HepG2 (cell line): ENCODE measurements around the gene CFAP300. TPM values are rescaled to one million over a fixed set of nuclear protein-coding genes. Genes with fewer than 3 reads are reported as not detected.
A peak's percentile ranks its signal among the peaks of the same experiment; 100 is the strongest.

Source experiments
- ADNP ChIP-seq: sonication (generic); formaldehyde crosslinking; IDR thresholded peaks from 2 replicates; pipeline ENCODE4 v1.4.0; 2020; ENCODE audit warnings: missing genetic modification reagents
- CBX2 ChIP-seq, 2 experiments: fragments of 200-600 bp in 1 of 2; sonication (generic); formaldehyde crosslinking in 1 of 2; IDR thresholded peaks; 2 replicates each; pipeline versions ENCODE4 v1.7.0 to v1.8.1; 2018 to 2022; ENCODE audit warnings: low read depth in 2 of 2, low read length in 1 of 2, mild to moderate bottlenecking in 1 of 2, missing genetic modification reagents in 1 of 2
- CHCHD3 ChIP-seq: sonication (generic); formaldehyde crosslinking; IDR thresholded peaks from 2 replicates; pipeline ENCODE4 v1.8.0; 2022; ENCODE audit warnings: mild to moderate bottlenecking, missing genetic modification reagents, moderate library complexity
- ESRRA ChIP-seq: sonication (generic); formaldehyde crosslinking; IDR thresholded peaks from 2 replicates; pipeline ENCODE4 v1.5.1; 2020; ENCODE audit warnings: mild to moderate bottlenecking, low read depth, missing genetic modification reagents
- HNRNPL ChIP-seq: fragments of 200-400 bp; formaldehyde crosslinking; IDR thresholded peaks from 2 replicates; pipeline ENCODE4 v1.6.1; 2017; ENCODE audit warnings: mild to moderate bottlenecking, low read depth, low read length
- JUNB ChIP-seq: sonication (generic); formaldehyde crosslinking; IDR thresholded peaks from 2 replicates; pipeline ENCODE4 v1.8.0; 2022; ENCODE audit warnings: missing genetic modification reagents, mild to moderate bottlenecking, borderline replicate concordance
- KDM1A ChIP-seq: IDR thresholded peaks from 2 replicates; pipeline ENCODE4 v1.6.1; 2016; ENCODE audit warnings: missing compliant biosample characterization
- NR3C1 ChIP-seq: sonication (generic); formaldehyde crosslinking; IDR thresholded peaks from 2 replicates; pipeline ENCODE4 v1.4.0; 2020; ENCODE audit warnings: missing genetic modification reagents
- REST ChIP-seq, 2 experiments: IDR thresholded peaks; 2 replicates each; pipeline ENCODE4 v1.6.1; 2011 to 2012; ENCODE audit warnings: low read length in 2 of 2, borderline replicate concordance in 1 of 2, low read depth in 1 of 2, mild to moderate bottlenecking in 1 of 2, moderate library complexity in 1 of 2
- SMARCC2 ChIP-seq: fragments of 450-650 bp; IDR thresholded peaks from 2 replicates; pipeline ENCODE4 v1.6.1; 2017; ENCODE audit warnings: antibody characterized with exemption, mild to moderate bottlenecking
- SRY ChIP-seq: sonication (generic); formaldehyde crosslinking; IDR thresholded peaks from 2 replicates; pipeline ENCODE4 v1.8.0; 2022; ENCODE audit warnings: mild to moderate bottlenecking, missing genetic modification reagents
- STAT5B ChIP-seq: sonication (generic); formaldehyde crosslinking; IDR thresholded peaks from 2 replicates; pipeline ENCODE4 v1.4.0; 2020; ENCODE audit warnings: missing genetic modification reagents
- ZFAT ChIP-seq: sonication (generic); formaldehyde crosslinking; conservative IDR thresholded peaks from 2 replicates; pipeline ENCODE4 v1.8.1; 2023; ENCODE audit warnings: missing genetic modification reagents, inconsistent platforms
- ZFX ChIP-seq: sonication (generic); formaldehyde crosslinking; IDR thresholded peaks from 2 replicates; pipeline ENCODE4 v1.4.0; 2020; ENCODE audit warnings: mild to moderate bottlenecking, low read depth, missing genetic modification reagents, moderate library complexity
- ZKSCAN8 ChIP-seq: IDR thresholded peaks from 2 replicates; pipeline ENCODE4 v1.6.1; 2016; ENCODE audit warnings: borderline replicate concordance, missing genetic modification reagents, missing compliant biosample characterization
- ZNF3 ChIP-seq: IDR thresholded peaks from 2 replicates; pipeline ENCODE4 v1.7.0; 2017; ENCODE audit warnings: inconsistent platforms
- ZNF34 ChIP-seq: sonication (generic); formaldehyde crosslinking; IDR thresholded peaks from 2 replicates; pipeline ENCODE4 v1.4.0; 2020; ENCODE audit warnings: mild to moderate bottlenecking, missing genetic modification reagents, borderline replicate concordance
- ZNF547 ChIP-seq: sonication (generic); formaldehyde crosslinking; IDR thresholded peaks from 2 replicates; pipeline ENCODE4 v1.5.1; 2020; ENCODE audit warnings: mild to moderate bottlenecking, missing genetic modification reagents
- ZNF550 ChIP-seq: sonication (generic); formaldehyde crosslinking; IDR thresholded peaks from 2 replicates; pipeline ENCODE4 v1.4.0; 2020; ENCODE audit warnings: mild to moderate bottlenecking, missing genetic modification reagents, borderline replicate concordance
- ZNF674 ChIP-seq: sonication (generic); formaldehyde crosslinking; IDR thresholded peaks from 2 replicates; pipeline ENCODE4 v1.5.0; 2020; ENCODE audit warnings: low read depth, mild to moderate bottlenecking, missing genetic modification reagents
- ZNF878 ChIP-seq: sonication (generic); formaldehyde crosslinking; IDR thresholded peaks from 2 replicates; pipeline ENCODE4 v1.8.1; 2023; ENCODE audit warnings: mild to moderate bottlenecking, missing genetic modification reagents, moderate library complexity
- polyA plus RNA-seq, 8 experiments: library from polyadenylated mRNA; depleted of rRNA in 3 of 8; stranded (reverse) in 7 of 8; unstranded in 1 of 8; fragments of >200 nt; fragmentation: Illumina TruSeq in 4 of 8; extraction: Trizol in 4 of 8; gene quantifications; 2 replicates each; pipeline versions ENCODE4 v1.2.1 to v1.2.3, GENCODE V29; 2011 to 2016; ENCODE audit warnings: low read depth in 4 of 8, missing spikeins in 1 of 8, mixed read lengths in 1 of 8; ENCODE audit not compliant: insufficient read depth in 1 of 8
- total RNA-seq, 5 experiments: library from RNA; depleted of rRNA; stranded (reverse); fragments of >200 nt; fragmentation: Illumina TruSeq; extraction: Trizol; gene quantifications; 2 replicates each; pipeline ENCODE4 v1.2.3, GENCODE V29; 2016; ENCODE audit warnings: low read depth in 1 of 5
- TF ChIP-seq, protein P1 (sequence below): sonication (generic); formaldehyde crosslinking; IDR thresholded peaks from 2 replicates; pipeline ENCODE4 v1.5.1; 2020; ENCODE audit warnings: mild to moderate bottlenecking, missing genetic modification reagents, moderate library complexity

Gene CFAP300
- total and polyA plus RNA-seq, 2 of the 13 experiments (the other 11 are each of a cell fraction or from before 2014, with no cell fraction given) = not detected

GRCh38 chr11:102006835-102007566, 40.2 kb upstream of the CFAP300 start (continued):
- TF ChIP-seq ZNF550 (CRISPR knock-in tag) (no peak), ESRRA (CRISPR knock-in tag) (no peak), ZFX (CRISPR knock-in tag) (no peak), STAT5B (no peak), ZNF674 (no peak), ZNF3 (peak; percentile 84), ZNF547 (CRISPR knock-in tag) (no peak), NR3C1 (CRISPR knock-in tag) (no peak), JUNB (CRISPR knock-in tag) (no peak), CBX2 (IDR thresholded peaks at IDR 0.05; ENCODE audit: low read depth, low read length) (no peak), CBX2 (CRISPR knock-in tag; IDR thresholded peaks at IDR 0.05; ENCODE audit: low read depth) (no peak), HNRNPL (no peak), ZKSCAN8 (CRISPR knock-in tag) (no peak), ADNP (CRISPR knock-in tag) (peak; percentile 73; the same call in 1 of the 2 replicates), REST (IDR thresholded peaks at IDR 0.05; ENCODE audit: borderline replicate concordance in 1 of 2, low read depth in 1 of 2, low read length in 2 of 2) (no peak), SRY (CRISPR knock-in tag) (no peak), ZNF878 (CRISPR knock-in tag) (peak; percentile 43; the same call in 1 of the 2 replicates), ZNF34 (CRISPR knock-in tag) (no peak), ZFAT (CRISPR knock-in tag) (no peak), KDM1A (CRISPR knock-in tag) (peak; percentile 81; the same call in 1 of the 2 replicates), SMARCC2 (no peak), CHCHD3 (CRISPR knock-in tag) (no peak)
- TF ChIP-seq, protein P1, sequence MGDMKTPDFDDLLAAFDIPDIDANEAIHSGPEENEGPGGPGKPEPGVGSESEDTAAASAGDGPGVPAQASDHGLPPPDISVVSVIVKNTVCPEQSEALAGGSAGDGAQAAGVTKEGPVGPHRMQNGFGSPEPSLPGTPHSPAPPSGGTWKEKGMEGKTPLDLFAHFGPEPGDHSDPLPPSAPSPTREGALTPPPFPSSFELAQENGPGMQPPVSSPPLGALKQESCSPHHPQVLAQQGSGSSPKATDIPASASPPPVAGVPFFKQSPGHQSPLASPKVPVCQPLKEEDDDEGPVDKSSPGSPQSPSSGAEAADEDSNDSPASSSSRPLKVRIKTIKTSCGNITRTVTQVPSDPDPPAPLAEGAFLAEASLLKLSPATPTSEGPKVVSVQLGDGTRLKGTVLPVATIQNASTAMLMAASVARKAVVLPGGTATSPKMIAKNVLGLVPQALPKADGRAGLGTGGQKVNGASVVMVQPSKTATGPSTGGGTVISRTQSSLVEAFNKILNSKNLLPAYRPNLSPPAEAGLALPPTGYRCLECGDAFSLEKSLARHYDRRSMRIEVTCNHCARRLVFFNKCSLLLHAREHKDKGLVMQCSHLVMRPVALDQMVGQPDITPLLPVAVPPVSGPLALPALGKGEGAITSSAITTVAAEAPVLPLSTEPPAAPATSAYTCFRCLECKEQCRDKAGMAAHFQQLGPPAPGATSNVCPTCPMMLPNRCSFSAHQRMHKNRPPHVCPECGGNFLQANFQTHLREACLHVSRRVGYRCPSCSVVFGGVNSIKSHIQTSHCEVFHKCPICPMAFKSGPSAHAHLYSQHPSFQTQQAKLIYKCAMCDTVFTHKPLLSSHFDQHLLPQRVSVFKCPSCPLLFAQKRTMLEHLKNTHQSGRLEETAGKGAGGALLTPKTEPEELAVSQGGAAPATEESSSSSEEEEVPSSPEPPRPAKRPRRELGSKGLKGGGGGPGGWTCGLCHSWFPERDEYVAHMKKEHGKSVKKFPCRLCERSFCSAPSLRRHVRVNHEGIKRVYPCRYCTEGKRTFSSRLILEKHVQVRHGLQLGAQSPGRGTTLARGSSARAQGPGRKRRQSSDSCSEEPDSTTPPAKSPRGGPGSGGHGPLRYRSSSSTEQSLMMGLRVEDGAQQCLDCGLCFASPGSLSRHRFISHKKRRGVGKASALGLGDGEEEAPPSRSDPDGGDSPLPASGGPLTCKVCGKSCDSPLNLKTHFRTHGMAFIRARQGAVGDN (CRISPR knock-in tag) = no peak
